NCI-H1694 treated with DMSO at 0.1 percent for 48 hours (cell line): ENCODE data around the gene PRICKLE2.

ENCODE experiments used
- DNase-seq: peaks from one replicate; lab custom pipeline; 2025; lab: John Stamatoyannopoulos, UW

PRICKLE2 gene

GRCh38 chr3:64247991-64248646 is 22.9 kb upstream of the PRICKLE2 start:
- DNase-seq = no peak

- peak; percentile 13 for DNase-seq
Observed at GRCh38 chr3:64244011-64244942, 19.0 kb upstream of the PRICKLE2 start.

GRCh38 chr3:64242435-64242834 is 17.2 kb upstream of the PRICKLE2 start:
- no peak for DNase-seq

- DNase-seq = no peak
Observed at GRCh38 chr3:64240959-64241358, 15.7 kb upstream of the PRICKLE2 start.

GRCh38 chr3:64240396-64240795 is 15.1 kb upstream of the PRICKLE2 start:
- DNase-seq = no peak

- DNase-seq = no peak
Observed at GRCh38 chr3:64239841-64240240, 14.6 kb upstream of the PRICKLE2 start.

GRCh38 chr3:64238971-64239667 is 13.9 kb upstream of the PRICKLE2 start:
- peak; percentile 46 for DNase-seq

- DNase-seq = no peak
Observed at GRCh38 chr3:64237083-64237482, 11.8 kb upstream of the PRICKLE2 start.

- DNase-seq = no peak
Observed at GRCh38 chr3:64235605-64236004, 10.3 kb upstream of the PRICKLE2 start.

GRCh38 chr3:64234571-64234970 is 9.3 kb upstream of the PRICKLE2 start:
- DNase-seq = no peak

GRCh38 chr3:64232821-64233220 is 7.6 kb upstream of the PRICKLE2 start:
- DNase-seq = no peak

GRCh38 chr3:64229903-64230302 is 4.6 kb upstream of the PRICKLE2 start:
- DNase-seq = no peak

GRCh38 chr3:64228110-64228509 is 2.8 kb upstream of the PRICKLE2 start:
- no peak for DNase-seq

- no peak for DNase-seq
Observed at GRCh38 chr3:64226730-64227129, 1.5 kb upstream of the PRICKLE2 start.

- DNase-seq = no peak
Observed at GRCh38 chr3:64225695-64226499, 631 bp upstream of the PRICKLE2 start.

- DNase-seq = peak; percentile 12
Observed at GRCh38 chr3:64223791-64224745, 1.2 kb downstream of the PRICKLE2 start.

GRCh38 chr3:64222501-64223111 is 2.7 kb downstream of the PRICKLE2 start:
- DNase-seq = no peak

- DNase-seq = no peak
Observed at GRCh38 chr3:64221571-64222257, 3.6 kb downstream of the PRICKLE2 start.

- no peak for DNase-seq
Observed at GRCh38 chr3:64220161-64220914, 4.9 kb downstream of the PRICKLE2 start.
